Smooth muscle cell (in vitro differentiated cells): ENCODE data around the gene ATXN3. TPM values are rescaled to one million over a fixed set of nuclear protein-coding genes. Genes with fewer than 3 reads are reported as not detected.

Source experiments
- DNase-seq: peaks from one replicate; lab custom pipeline; 2025; ENCODE audit not compliant: unreplicated experiment; lab: John Stamatoyannopoulos, UW
- H2AFZ ChIP-seq: fragments of 200-600 bp; sonication (generic); 2 replicates; pipeline ENCODE4 v1.6.0; 2016; ENCODE audit warnings: antibody characterized with exemption, low read depth, mild to moderate bottlenecking
- H3F3A ChIP-seq: fragments of 200-600 bp; sonication (generic); 2 replicates; pipeline ENCODE4 v1.6.0; 2017; ENCODE audit warnings: antibody characterized with exemption, low read depth
- H3K27ac ChIP-seq: fragments of 200-600 bp; sonication (generic); 2 replicates; pipeline ENCODE4 v1.5.1; 2016; ENCODE audit warnings: low read depth, mild to moderate bottlenecking
- H3K27me3 ChIP-seq: fragments of 200-600 bp; sonication (generic); 2 replicates; pipeline ENCODE4 v1.6.1; 2016; ENCODE audit warnings: low read depth, mild to moderate bottlenecking
- H3K36me3 ChIP-seq: fragments of 200-600 bp; sonication (generic); 2 replicates; pipeline ENCODE4 v1.5.1; 2016; ENCODE audit warnings: low read depth
- H3K4me1 ChIP-seq: fragments of 200-600 bp; sonication (generic); 2 replicates; pipeline ENCODE4 v1.5.1; 2016; ENCODE audit warnings: low read depth
- H3K4me2 ChIP-seq: fragments of 200-600 bp; sonication (generic); 2 replicates; pipeline ENCODE4 v1.6.0; 2016; ENCODE audit warnings: mild to moderate bottlenecking
- H3K4me3 ChIP-seq: fragments of 200-600 bp; sonication (generic); 2 replicates; pipeline ENCODE4 v1.5.1; 2016; ENCODE audit warnings: mild to moderate bottlenecking
- H3K79me2 ChIP-seq: fragments of 200-600 bp; sonication (generic); 2 replicates; pipeline ENCODE4 v1.6.0; 2016; ENCODE audit warnings: low read depth, mild to moderate bottlenecking
- H3K9ac ChIP-seq: fragments of 200-600 bp; sonication (generic); 2 replicates; pipeline ENCODE4 v1.6.0; 2016; ENCODE audit warnings: low read depth
- H3K9me3 ChIP-seq: fragments of 200-600 bp; sonication (generic); replicated peaks from 2 replicates; pipeline ENCODE4 v1.5.1; 2016; ENCODE audit warnings: low read depth
- H4K20me1 ChIP-seq: fragments of 200-600 bp; sonication (generic); 2 replicates; pipeline ENCODE4 v1.6.0; 2016; ENCODE audit warnings: low read depth
- WGBS: methylation state at CpG from one replicate; pipeline ENCODE4 v1.1.7; 2016; ENCODE audit warnings: low lambda C conversion rate; 5-methylcytosine and 5-hydroxymethylcytosine counted together
- polyA plus RNA-seq: library from polyadenylated mRNA; unstranded; fragments of >200 nt; fragmentation: Nextera tagmentation; extraction: Ambion mirVana; gene quantifications from 2 replicates; pipeline ENCODE4 v1.2.1, GENCODE V29; 2016
- total RNA-seq: library from RNA; depleted of rRNA; stranded (reverse); fragments of >200 nt; gene quantifications from 2 replicates; pipeline ENCODE4 v1.2.3, GENCODE V29; 2014
- TF ChIP-seq, protein P1 (sequence below): fragments of 200-600 bp; sonication (generic); IDR thresholded peaks from 2 replicates; pipeline ENCODE4 v1.5.1; 2017; ENCODE audit warnings: borderline replicate concordance, mild to moderate bottlenecking, antibody characterized with exemption; ENCODE audit not compliant: insufficient read depth, poor library complexity, severe bottlenecking

Gene ATXN3
- total and polyA plus RNA-seq, 2 experiments from 2014 or later, result 10.0 to 21.7 TPM

DNA sequence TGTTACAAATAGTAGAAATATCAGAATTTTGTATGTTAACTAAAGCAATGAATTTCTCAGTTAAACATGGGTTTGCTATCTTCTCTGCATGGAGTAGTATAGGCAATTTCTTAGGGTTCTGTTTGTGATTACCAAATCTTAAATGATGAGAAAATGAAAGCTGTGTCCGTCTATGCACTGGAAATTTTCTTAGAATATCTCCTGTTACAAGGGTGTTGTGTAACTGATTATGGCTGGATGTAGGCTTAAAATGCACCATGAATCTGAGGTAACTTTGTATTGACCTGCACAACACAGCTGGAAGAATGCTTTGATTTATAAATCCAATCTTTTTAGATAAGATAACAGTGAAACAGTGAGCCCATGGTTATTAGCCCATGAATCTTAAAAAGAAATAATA lies 84.3 kb downstream of the ATXN3 start:
- Histone ChIP-seq H3K27me3 (no peaks in the 10 kb centered on the region), H3K4me2 (no peak overlapping the region), H3K9me3 (no peaks in the 10 kb centered on the region), H3K79me2 (peaks cover 55% of the 10 kb centered on the region), H3F3A (no peaks in the 10 kb centered on the region), H4K20me1 (peaks cover 46% of the 10 kb centered on the region), H3K36me3 (peaks cover 21% of the 10 kb centered on the region), H2AFZ (no peak overlapping the region), H3K9ac (no peak overlapping the region), H3K4me1 (no peaks in the 10 kb centered on the region), H3K27ac (no peak overlapping the region), H3K4me3 (no peak overlapping the region)
- no peak for DNase-seq
- 94% methylated on average over 1 of the region's 1 CpG for WGBS
- TF ChIP-seq, protein P1, sequence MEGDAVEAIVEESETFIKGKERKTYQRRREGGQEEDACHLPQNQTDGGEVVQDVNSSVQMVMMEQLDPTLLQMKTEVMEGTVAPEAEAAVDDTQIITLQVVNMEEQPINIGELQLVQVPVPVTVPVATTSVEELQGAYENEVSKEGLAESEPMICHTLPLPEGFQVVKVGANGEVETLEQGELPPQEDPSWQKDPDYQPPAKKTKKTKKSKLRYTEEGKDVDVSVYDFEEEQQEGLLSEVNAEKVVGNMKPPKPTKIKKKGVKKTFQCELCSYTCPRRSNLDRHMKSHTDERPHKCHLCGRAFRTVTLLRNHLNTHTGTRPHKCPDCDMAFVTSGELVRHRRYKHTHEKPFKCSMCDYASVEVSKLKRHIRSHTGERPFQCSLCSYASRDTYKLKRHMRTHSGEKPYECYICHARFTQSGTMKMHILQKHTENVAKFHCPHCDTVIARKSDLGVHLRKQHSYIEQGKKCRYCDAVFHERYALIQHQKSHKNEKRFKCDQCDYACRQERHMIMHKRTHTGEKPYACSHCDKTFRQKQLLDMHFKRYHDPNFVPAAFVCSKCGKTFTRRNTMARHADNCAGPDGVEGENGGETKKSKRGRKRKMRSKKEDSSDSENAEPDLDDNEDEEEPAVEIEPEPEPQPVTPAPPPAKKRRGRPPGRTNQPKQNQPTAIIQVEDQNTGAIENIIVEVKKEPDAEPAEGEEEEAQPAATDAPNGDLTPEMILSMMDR, result no peak

DNA sequence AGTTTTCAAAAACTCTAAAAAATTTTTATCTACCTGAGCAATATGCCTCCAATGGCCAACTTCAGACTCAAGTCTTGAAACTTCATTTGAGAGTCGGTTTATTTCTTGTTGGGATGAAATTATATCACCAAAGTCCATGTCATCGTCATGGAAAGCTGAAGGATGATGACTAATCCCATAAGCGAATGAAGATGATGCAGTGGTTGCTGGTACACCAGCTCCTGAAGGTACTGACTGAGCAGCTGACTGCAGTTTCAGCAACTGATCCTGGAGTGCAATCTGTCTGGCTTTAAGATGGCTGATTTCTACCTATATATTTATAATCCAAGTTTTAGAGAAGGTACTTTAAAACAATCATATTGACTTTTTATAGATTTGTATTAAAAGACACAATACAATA lies 84.9 kb downstream of the ATXN3 start:
- Histone ChIP-seq H3K9ac (no peak overlapping the region), H3K27me3 (no peaks in the 10 kb centered on the region), H3K27ac (no peak overlapping the region), H3K36me3 (peaks cover 25% of the 10 kb centered on the region), H3K9me3 (no peaks in the 10 kb centered on the region), H3K4me1 (no peaks in the 10 kb centered on the region), H3K79me2 (peaks cover 51% of the 10 kb centered on the region), H2AFZ (no peak overlapping the region), H3K4me3 (no peak overlapping the region), H3F3A (no peaks in the 10 kb centered on the region), H3K4me2 (no peak overlapping the region), H4K20me1 (peaks cover 46% of the 10 kb centered on the region)
- TF ChIP-seq, protein P1, result no peak
- DNase-seq, result no peak
- 98% methylated on average over 3 of the region's 3 CpGs for WGBS

DNA sequence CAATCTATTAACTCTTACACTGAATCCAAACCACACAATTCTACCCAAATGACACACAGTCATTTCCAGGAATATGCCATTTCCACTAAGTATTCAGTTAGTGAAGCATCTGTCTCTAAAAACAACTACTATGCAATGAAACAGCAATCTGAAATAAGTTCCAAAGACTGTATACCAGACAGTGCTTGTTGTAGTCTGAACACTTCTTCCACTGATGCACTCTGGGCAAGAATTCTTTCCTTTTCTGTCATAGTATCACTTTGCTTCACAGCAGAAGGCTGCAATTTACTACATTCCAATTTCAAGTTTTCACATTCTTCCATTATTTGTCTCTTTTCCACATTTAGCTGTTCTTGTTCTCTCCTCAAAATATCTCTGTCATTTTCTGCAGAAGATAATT lies 92.3 kb downstream of the ATXN3 start:
- Histone ChIP-seq H3K4me2 (no peak overlapping the region), H3K9me3 (no peaks in the 10 kb centered on the region), H3K4me3 (no peak overlapping the region), H3K36me3 (peaks cover 45% of the 10 kb centered on the region), H3K27ac (no peak overlapping the region), H3K79me2 (peaks cover 14% of the 10 kb centered on the region), H3F3A (no peaks in the 10 kb centered on the region), H4K20me1 (peaks cover 40% of the 10 kb centered on the region), H3K27me3 (no peaks in the 10 kb centered on the region), H3K4me1 (no peaks in the 10 kb centered on the region), H2AFZ (no peak overlapping the region), H3K9ac (no peak overlapping the region)
- TF ChIP-seq, protein P1, result no peak
- DNase-seq, result no peak

DNA sequence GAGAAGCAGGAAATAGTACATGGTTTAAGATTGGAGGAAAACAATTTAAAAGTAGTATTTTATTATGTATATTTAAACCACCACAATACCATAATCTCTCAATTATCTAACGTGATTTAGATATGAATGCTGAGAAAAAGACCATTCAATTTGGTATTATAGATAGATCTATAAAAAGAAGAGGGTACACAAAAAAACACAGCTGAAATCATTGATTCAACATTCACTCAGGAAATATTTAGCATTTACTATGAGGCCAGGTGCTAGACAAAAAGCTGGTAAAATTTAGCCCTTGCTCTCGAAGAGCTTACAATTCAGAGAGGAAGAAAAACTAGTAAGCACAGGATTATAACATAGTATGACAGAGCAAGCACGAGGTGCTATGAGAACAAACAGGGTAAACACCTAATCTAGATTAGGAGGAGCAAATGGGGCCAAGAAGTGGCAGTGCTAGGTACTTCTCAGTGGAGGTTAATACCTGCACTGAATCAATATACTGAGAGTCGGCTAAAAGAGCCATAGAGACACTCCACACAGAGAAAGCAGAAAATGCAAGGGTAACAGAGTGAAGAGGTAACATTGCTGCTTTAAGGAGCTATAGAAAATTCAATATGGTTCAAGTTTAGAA lies 94.1 kb downstream of the ATXN3 start:
- no peaks in the 10 kb centered on the region for H3K9me3 ChIP-seq
- no peak overlapping the region for H3K4me2 ChIP-seq
- no peaks in the 10 kb centered on the region for H3F3A ChIP-seq
- H3K79me2 ChIP-seq, result peaks cover 1% of the 10 kb centered on the region
- H3K9ac ChIP-seq, result no peak overlapping the region
- no peaks in the 10 kb centered on the region for H3K27me3 ChIP-seq
- no peak overlapping the region for H3K27ac ChIP-seq
- H3K4me1 ChIP-seq, result no peaks in the 10 kb centered on the region
- TF ChIP-seq, protein P1, result no peak
- H3K36me3 ChIP-seq, result peaks cover 38% of the 10 kb centered on the region
- peaks cover 34% of the 10 kb centered on the region for H4K20me1 ChIP-seq
- no peak for DNase-seq
- no peak overlapping the region for H3K4me3 ChIP-seq
- H2AFZ ChIP-seq, result no peak overlapping the region
- 96% methylated on average over 4 of the region's 4 CpGs for WGBS
